Activated B cell treated with CpG ODN at 0.5 μM for 24 hours (primary cell): ENCODE results near the gene BLOC1S3. TPM values are rescaled to one million over a fixed set of nuclear protein-coding genes. Genes with fewer than 3 reads are reported as not detected.
A peak's percentile ranks its signal among the peaks of the same experiment; 100 is the strongest.

Source experiments
- ATAC-seq: fragments of 200-7000 bp; cut with Tn5 transposase; one replicate; pipeline ENCODE4 v1.10.0; 2021; ENCODE audit warnings: low read depth, mild to moderate bottlenecking, moderate library complexity
- CTCF ChIA-PET: fragments of 350-600 bp; sonication (Branson Sonifier 250); formaldehyde crosslinking; loops from one replicate; lab custom pipeline; 2021; ENCODE audit warnings: antibody characterized with exemption; lab: Charles Lee
- POLR2A ChIA-PET: fragments of 350-600 bp; sonication (Branson Sonifier 250); formaldehyde crosslinking; loops from one replicate; lab custom pipeline; 2021; ENCODE audit warnings: antibody characterized with exemption; lab: Charles Lee
- DNase-seq: peaks from one replicate; pipeline ENCODE4 v3.0.0; 2022
- H3K27ac Mint-ChIP-seq: one replicate; pipeline ENCODE4 v1.8.0; 2020; ENCODE audit warnings: mixed read lengths
- H3K27me3 Mint-ChIP-seq: one replicate; pipeline ENCODE4 v1.8.0; 2021; ENCODE audit warnings: mixed read lengths
- H3K36me3 Mint-ChIP-seq: one replicate; pipeline ENCODE4 v1.8.0; 2021; ENCODE audit warnings: low read depth, mixed read lengths
- H3K4me1 Mint-ChIP-seq: one replicate; pipeline ENCODE4 v1.8.0; 2021; ENCODE audit warnings: mixed read lengths
- H3K4me3 Mint-ChIP-seq: one replicate; pipeline ENCODE4 v1.8.0; 2020; ENCODE audit warnings: mild to moderate bottlenecking, mixed read lengths
- H3K9me3 Mint-ChIP-seq: one replicate; pipeline ENCODE4 v1.8.0; 2020; ENCODE audit warnings: mixed read lengths
- intact Hi-C: fragments of 100-400 bp; cut with micrococcal nuclease; formaldehyde crosslinking; loops from one replicate; pipeline ENCODE4 v1.15.1; 2024
- total RNA-seq: library from RNA; stranded (reverse); gene quantifications from 2 replicates; pipeline ENCODE4 v1.2.3, GENCODE V29; 2022
- TF ChIP-seq, protein P1 (sequence below): fragments of 200-600 bp; IDR thresholded peaks from one replicate; pipeline ENCODE4 v1.8.0; 2022; ENCODE audit warnings: antibody characterized with exemption, mild to moderate bottlenecking

BLOC1S3 gene
- total RNA-seq, 1 donor from 2014 or later, result 16.5 TPM

DNA sequence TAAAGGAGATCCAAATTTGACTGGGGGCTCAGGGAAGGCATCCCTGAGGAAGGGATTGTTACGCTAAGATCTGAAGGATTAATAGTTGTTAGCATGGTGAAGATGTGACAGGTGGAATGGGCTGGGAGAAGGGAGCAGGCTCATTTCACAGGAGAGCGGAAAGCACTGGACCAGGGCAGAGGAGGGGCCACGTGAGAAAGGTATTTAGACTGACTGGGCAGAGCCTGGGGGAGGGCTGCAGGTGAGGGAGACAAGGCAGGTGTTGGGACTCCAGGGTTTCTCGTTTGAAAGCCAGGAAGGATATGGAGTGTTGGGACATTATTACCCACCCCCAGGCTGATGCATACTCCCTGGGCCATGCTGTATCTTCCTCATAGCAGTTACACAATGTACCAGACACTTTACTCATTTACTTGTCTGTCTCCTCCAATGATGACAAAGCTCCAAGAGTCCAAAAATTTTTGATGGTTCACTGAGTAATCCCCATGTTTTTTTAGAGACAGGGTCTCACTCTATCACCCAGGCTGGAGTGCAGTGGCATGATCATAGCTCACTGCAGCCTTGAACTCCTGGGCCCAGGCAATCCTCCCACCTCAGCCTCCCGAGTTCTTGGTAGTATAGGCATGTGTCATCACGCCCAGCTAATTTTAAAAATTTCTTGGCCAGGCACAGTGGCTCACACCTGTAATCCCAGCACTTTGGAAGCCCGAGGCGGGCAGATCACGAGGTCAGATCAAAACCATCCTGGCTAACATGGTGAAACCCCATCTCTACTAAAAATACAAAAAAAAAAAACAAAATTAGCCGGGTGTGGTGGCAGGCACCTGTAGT is 2.9 kb upstream of the BLOC1S3 start:
- Mint-ChIP-seq H3K27me3 (no peaks in the 10 kb centered on the region), H3K9me3 (no peaks in the 10 kb centered on the region), H3K27ac (no peak overlapping the region), H3K4me3 (no peak overlapping the region), H3K4me1 (peaks cover 53% of the 10 kb centered on the region), H3K36me3 (peaks cover 13% of the 10 kb centered on the region)
- CTCF ChIA-PET, result no interaction called here
- no peak for DNase-seq
- TF ChIP-seq, protein P1, sequence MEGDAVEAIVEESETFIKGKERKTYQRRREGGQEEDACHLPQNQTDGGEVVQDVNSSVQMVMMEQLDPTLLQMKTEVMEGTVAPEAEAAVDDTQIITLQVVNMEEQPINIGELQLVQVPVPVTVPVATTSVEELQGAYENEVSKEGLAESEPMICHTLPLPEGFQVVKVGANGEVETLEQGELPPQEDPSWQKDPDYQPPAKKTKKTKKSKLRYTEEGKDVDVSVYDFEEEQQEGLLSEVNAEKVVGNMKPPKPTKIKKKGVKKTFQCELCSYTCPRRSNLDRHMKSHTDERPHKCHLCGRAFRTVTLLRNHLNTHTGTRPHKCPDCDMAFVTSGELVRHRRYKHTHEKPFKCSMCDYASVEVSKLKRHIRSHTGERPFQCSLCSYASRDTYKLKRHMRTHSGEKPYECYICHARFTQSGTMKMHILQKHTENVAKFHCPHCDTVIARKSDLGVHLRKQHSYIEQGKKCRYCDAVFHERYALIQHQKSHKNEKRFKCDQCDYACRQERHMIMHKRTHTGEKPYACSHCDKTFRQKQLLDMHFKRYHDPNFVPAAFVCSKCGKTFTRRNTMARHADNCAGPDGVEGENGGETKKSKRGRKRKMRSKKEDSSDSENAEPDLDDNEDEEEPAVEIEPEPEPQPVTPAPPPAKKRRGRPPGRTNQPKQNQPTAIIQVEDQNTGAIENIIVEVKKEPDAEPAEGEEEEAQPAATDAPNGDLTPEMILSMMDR, result no peak
- ATAC-seq, result no peak
- POLR2A ChIA-PET, result interaction anchor here (0.7 kb wide), 1 partner anchor 232 kb away, joined by 3 read pairs; no protein-coding TSS in a partner anchor
- intact Hi-C loops, result loop anchor here (5.0 kb wide), 1 partner anchor 423 kb away; no protein-coding TSS in a partner anchor

DNA sequence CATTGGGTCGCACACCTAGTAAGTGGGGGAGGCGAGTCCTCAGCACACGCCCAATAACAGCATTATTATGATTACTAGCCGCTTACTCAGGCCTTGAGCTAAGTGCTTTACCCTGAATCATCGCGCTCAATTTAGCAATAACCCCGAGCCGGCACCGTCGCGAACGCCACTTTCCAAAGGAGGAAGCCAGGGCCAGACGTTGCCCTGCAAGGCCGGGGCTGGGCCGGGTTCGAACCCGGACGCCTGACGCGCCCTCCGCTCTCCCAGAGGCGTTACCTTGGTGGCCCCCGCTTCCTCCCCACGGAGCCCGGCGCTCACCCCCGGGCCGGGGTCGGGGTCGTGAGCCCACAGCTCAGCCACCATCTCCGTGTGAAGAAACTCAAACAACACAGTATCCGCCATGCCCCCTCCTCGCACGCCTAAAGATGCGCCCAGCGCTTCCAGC is 745 bp upstream of the BLOC1S3 start, which contains the start of gene TRAPPC6A:
Gene TRAPPC6A, minus strand, starts transcription at position 421 of the 445 bp plus-strand sequence. Its CDS starts 19 bp downstream, at position 402.
- H3K4me1 Mint-ChIP-seq, result peaks cover 53% of the 10 kb centered on the region
- TF ChIP-seq, protein P1, result no peak
- H3K9me3 Mint-ChIP-seq, result no peaks in the 10 kb centered on the region
- ATAC-seq, result no peak
- intact Hi-C loops, result loop anchor here (1.0 to 5.0 kb wide), 10 partner anchors 13 to 426 kb away; partner anchors contain the start of genes CLASRP, CLPTM1 and MARK4
- CTCF ChIA-PET, result interaction anchor here (0.7 to 1.8 kb wide), 5 partner anchors 10 to 592 kb away, joined by 3 to 11 read pairs (median 4); partner anchors contain the start of gene PPP1R37
- DNase-seq, result no peak
- peak within 1 kb of the TSS; percentile 96 for H3K27ac Mint-ChIP-seq
- H3K36me3 Mint-ChIP-seq, result peaks cover 28% of the 10 kb centered on the region
- H3K4me3 Mint-ChIP-seq, result peak within 1 kb of the TSS; percentile 94
- no peaks in the 10 kb centered on the region for H3K27me3 Mint-ChIP-seq
- POLR2A ChIA-PET, result interaction anchor here (0.6 to 3.0 kb wide), 28 partner anchors 9 to 686 kb away, joined by 3 to 53 read pairs (median 5); partner anchors contain the start of genes CLPTM1, FBXO46, FOXA3 and GEMIN7

DNA sequence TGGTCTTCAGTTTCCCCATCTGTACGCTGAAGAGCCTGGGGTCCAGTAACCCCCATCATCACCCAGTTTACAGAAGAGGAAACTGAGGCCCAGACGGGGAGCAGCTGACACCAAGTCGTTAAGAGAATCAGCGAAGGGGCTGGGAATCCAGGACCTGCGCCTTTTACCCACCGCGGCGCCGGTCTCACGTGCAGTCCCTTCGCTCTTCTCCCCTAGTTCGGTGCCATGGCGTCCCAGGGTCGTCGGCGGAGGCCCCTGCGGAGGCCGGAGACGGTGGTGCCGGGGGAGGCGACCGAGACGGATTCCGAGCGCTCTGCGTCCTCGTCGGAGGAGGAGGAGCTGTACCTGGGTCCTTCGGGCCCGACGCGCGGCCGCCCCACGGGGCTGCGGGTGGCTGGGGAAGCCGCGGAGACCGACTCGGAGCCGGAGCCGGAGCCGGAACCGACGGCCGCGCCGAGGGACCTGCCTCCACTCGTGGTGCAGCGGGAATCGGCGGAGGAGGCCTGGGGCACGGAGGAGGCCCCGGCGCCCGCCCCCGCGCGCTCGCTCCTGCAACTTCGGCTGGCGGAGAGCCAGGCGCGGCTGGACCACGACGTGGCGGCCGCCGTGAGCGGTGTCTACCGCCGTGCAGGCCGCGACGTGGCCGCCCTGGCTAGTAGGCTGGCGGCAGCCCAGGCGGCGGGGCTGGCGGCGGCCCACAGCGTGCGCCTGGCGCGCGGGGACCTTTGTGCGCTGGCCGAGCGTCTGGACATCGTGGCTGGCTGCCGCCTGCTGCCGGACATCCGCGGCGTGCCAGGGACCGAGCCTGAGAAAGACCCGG is 698 bp downstream of the BLOC1S3 start:
- DNase-seq (no peak), ATAC-seq (no peak)
- Mint-ChIP-seq H3K27me3 (no peaks in the 10 kb centered on the region), H3K9me3 (no peaks in the 10 kb centered on the region), H3K36me3 (peaks cover 30% of the 10 kb centered on the region), H3K4me3 (peak overlapping the region; percentile 94), H3K27ac (peak overlapping the region; percentile 96), H3K4me1 (peaks cover 51% of the 10 kb centered on the region)
- ChIA-PET CTCF (interaction anchor here (0.9 to 1.8 kb wide), 4 partner anchors 13 to 591 kb away, joined by 3 to 11 read pairs (median 3); partner anchors contain the start of gene PPP1R37), POLR2A (interaction anchor here (0.6 to 3.0 kb wide), 25 partner anchors 7 to 709 kb away, joined by 3 to 53 read pairs (median 5); partner anchors contain the start of genes CLASRP, CLPTM1, FBXO46 and FOXA3)
- intact Hi-C loops, result loop anchor here (2.0 to 5.0 kb wide), 4 partner anchors 14 to 427 kb away; partner anchors contain the start of gene MARK4
- TF ChIP-seq, protein P1, result no peak

DNA sequence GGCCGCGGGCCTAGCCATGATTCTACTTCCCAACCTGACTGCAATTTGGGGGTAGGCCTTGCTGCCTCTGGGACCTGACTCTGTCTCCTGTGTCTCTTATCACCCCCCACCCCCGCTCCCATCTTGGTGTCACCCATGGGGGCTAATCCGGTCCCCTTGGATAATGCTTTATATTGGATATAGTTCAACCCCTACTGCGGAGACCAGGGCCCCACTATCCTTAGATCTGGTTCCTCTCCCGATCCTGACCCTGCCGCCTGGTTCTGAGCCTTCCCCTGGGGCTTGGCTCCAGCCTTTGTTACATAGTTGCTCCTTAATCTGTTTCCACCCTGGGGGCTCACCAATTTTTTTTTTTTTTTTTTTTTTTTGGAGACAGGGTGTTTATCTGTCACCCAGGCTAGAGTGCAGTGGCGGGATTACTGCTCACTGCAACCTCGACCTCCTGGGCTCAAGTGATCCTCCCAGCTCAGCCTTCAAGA is 1.3 kb downstream of the BLOC1S3 start:
- H3K27ac Mint-ChIP-seq, result no peak overlapping the region
- H3K27me3 Mint-ChIP-seq, result no peaks in the 10 kb centered on the region
- no peaks in the 10 kb centered on the region for H3K9me3 Mint-ChIP-seq
- no peak for ATAC-seq
- POLR2A ChIA-PET, result interaction anchor here (0.6 to 2.5 kb wide), 7 partner anchors 54 to 708 kb away, joined by 3 to 53 read pairs (median 5); partner anchors contain the start of genes CLASRP and PPP1R37
- peak overlapping the region; percentile 74 for H3K4me3 Mint-ChIP-seq
- peaks cover 56% of the 10 kb centered on the region for H3K4me1 Mint-ChIP-seq
- TF ChIP-seq, protein P1, result no peak
- intact Hi-C loops, result loop anchor here (2.0 to 5.0 kb wide), 4 partner anchors 15 to 428 kb away; partner anchors contain the start of gene MARK4
- DNase-seq, result no peak
- H3K36me3 Mint-ChIP-seq, result peaks cover 30% of the 10 kb centered on the region
- CTCF ChIA-PET, result no interaction called here
